ENCODE measurements around the gene KIF16B. TPM values are rescaled to one million over a fixed set of nuclear protein-coding genes. Genes with fewer than 3 reads are reported as not detected.

Gene KIF16B
- total RNA-seq, 4 donors from 2014 or later = 19.9 to 40.2 (median 20.5) TPM

- peak in 1 of 2 donors; percentile 35 for TF ChIP-seq EP300 (IDR thresholded peaks at IDR 0.05)
- TF ChIP-seq POLR2A (IDR thresholded peaks at IDR 0.05) = no peak
- Histone ChIP-seq H3K4me3 (no peak overlapping the region), H3K27me3 (no peaks in the 10 kb centered on the region), H3K9me3 (no peaks in the 10 kb centered on the region), H3K36me3 (no peaks in the 10 kb centered on the region), H3K4me1 (peaks cover 0 to 3% (median 0%) of the 10 kb centered on the region in 4 donors), H3K27ac (no peak overlapping the region)
- DNase-seq (ENCODE audit: low spot score in 2 of 2) = no peak
- WGBS, 2 donors = 72 to 82% methylated on average over 1 of the region's 1 CpG
These were observed 39.7 kb downstream of the KIF16B start for GRCh38 chr20:16533502-16533901.

GRCh38 chr20:16531485-16531884, 41.8 kb downstream of the KIF16B start:
- 93 to 96% methylated on average over 8 of the region's 8 CpGs for WGBS, 2 donors
- Histone ChIP-seq H3K27ac (no peak overlapping the region), H3K9me3 (no peaks in the 10 kb centered on the region), H3K27me3 (no peaks in the 10 kb centered on the region), H3K36me3 (no peaks in the 10 kb centered on the region), H3K4me3 (no peak overlapping the region), H3K4me1 (peaks cover 0 to 8% (median 0%) of the 10 kb centered on the region in 4 donors)
- no peak for DNase-seq (ENCODE audit: low spot score in 2 of 2)
- TF ChIP-seq CTCF (IDR thresholded peaks at IDR 0.05) (no peak), POLR2A (IDR thresholded peaks at IDR 0.05) (no peak), EP300 (IDR thresholded peaks at IDR 0.05) (no peak)

- Histone ChIP-seq H3K4me1 (peaks cover 0 to 8% (median 0%) of the 10 kb centered on the region in 4 donors), H3K36me3 (peaks cover 0 to 5% (median 0%) of the 10 kb centered on the region in 3 donors), H3K9me3 (no peaks in the 10 kb centered on the region), H3K27me3 (no peaks in the 10 kb centered on the region), H3K4me3 (no peak overlapping the region), H3K27ac (peak overlapping the region in 1 of 4 donors; percentile 49)
- WGBS, 2 donors = 67 to 79% methylated on average over 15 of the region's 15 CpGs
- no peak for TF ChIP-seq CTCF (IDR thresholded peaks at IDR 0.05)
- DNase-seq (ENCODE audit: low spot score in 2 of 2) = no peak
These were observed 43.0 kb downstream of the KIF16B start for GRCh38 chr20:16530201-16530681.

DNA sequence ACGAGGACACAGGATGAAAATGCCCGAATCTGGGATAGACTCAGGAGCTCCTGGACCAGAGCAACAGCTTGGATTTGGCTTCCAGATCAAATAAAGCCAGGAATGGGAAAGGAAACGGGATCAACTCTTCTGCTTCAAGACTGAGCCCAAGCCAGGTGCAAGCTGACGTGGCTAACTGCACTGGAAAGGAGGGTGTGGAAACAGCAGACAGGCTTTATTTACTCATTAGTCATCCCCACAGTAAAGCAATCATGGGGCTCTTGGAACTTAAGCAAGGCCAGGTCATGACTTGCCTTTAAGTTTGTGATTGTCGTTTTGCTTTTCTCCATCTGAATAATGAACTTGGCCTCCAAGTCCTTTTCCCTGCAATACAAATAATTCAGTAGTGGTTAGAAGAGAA, 45.2 kb downstream of the KIF16B start:
- no peak for TF ChIP-seq EP300 (IDR thresholded peaks at IDR 0.05)
- no peak for TF ChIP-seq CTCF (IDR thresholded peaks at IDR 0.05)
- H3K36me3 ChIP-seq = peaks cover 0 to 14% (median 0%) of the 10 kb centered on the region in 3 donors
- 51 to 67% methylated on average over 5 of the region's 5 CpGs for WGBS, 2 donors

GRCh38 chr20:16527438-16527837, 45.8 kb downstream of the KIF16B start:
- TF ChIP-seq CTCF (IDR thresholded peaks at IDR 0.05) = no peak
- no peak for TF ChIP-seq EP300 (IDR thresholded peaks at IDR 0.05)
- TF ChIP-seq POLR2A (IDR thresholded peaks at IDR 0.05) = no peak
- WGBS, 2 donors = 97 to 98% methylated on average over 3 of the region's 3 CpGs

More for the DNA sequence above, 45.2 kb downstream of the KIF16B start:
- Histone ChIP-seq H3K4me3 (no peak overlapping the region), H3K9me3 (no peaks in the 10 kb centered on the region), H3K4me1 (peaks cover 0 to 8% (median 0%) of the 10 kb centered on the region in 4 donors), H3K27ac (peak overlapping the region in 1 of 4 donors; percentile 31), H3K27me3 (no peaks in the 10 kb centered on the region)
- no peak for DNase-seq (ENCODE audit: low spot score in 2 of 2)

More at GRCh38 chr20:16527438-16527837, 45.8 kb downstream of the KIF16B start:
- Histone ChIP-seq H3K27ac (no peak overlapping the region), H3K4me1 (peaks cover 0 to 8% (median 0%) of the 10 kb centered on the region in 4 donors), H3K27me3 (no peaks in the 10 kb centered on the region), H3K36me3 (peaks cover 0 to 14% (median 0%) of the 10 kb centered on the region in 3 donors), H3K4me3 (no peak overlapping the region), H3K9me3 (no peaks in the 10 kb centered on the region)
- DNase-seq (ENCODE audit: low spot score in 2 of 2) = no peak
